Body of pancreas (tissue), 4 donors: ENCODE results near the gene NLRP6. TPM values are rescaled to one million over a fixed set of nuclear protein-coding genes. Genes with fewer than 3 reads are reported as not detected.
"Not testable (repeated sequence)": the region's sequence is repeated elsewhere in the genome, so short reads cannot be mapped to it uniquely, and the experiment has no call there.

ENCODE experiments used
- ATAC-seq: fragments of 150-250 bp; one replicate; pipeline ENCODE4 v1.9.1; 2016
- DNase-seq, 4 donors: peaks; one replicate each; pipeline ENCODE4 v3.0.0-alpha.2; 2019
- H3K27ac ChIP-seq, 4 donors: fragments of 200-600 bp; sonication (generic); 1 replicate in 3 of 4; 2 replicates in 1 of 4; pipeline versions ENCODE4 v1.5.1 to v1.6.1; 2016 to 2019; ENCODE audit warnings: mild to moderate bottlenecking in 1 of 4, mixed read lengths in 1 of 4, moderate library complexity in 1 of 4
- H3K27me3 ChIP-seq, 2 donors: fragments of 200-600 bp; sonication (generic); one replicate each; pipeline ENCODE4 v1.6.0; 2016; ENCODE audit warnings: mild to moderate bottlenecking in 1 of 2
- H3K36me3 ChIP-seq, 2 donors: fragments of 200-600 bp; sonication (generic); replicated peaks in 1 of 2; 2 replicates each; pipeline ENCODE4 v1.5.1; 2016; ENCODE audit warnings: low read depth in 2 of 2; ENCODE audit not compliant: insufficient read depth in 1 of 2
- H3K4me1 ChIP-seq: fragments of 200-600 bp; sonication (generic); one replicate; pipeline ENCODE4 v1.6.0; 2016
- H3K4me3 ChIP-seq, 2 donors: fragments of 200-600 bp; sonication (generic); 1 replicate in 1 of 2; 2 replicates in 1 of 2; pipeline ENCODE4 v1.5.1; 2016 to 2019
- H3K9me3 ChIP-seq, 3 donors: fragments of 200-600 bp; sonication (generic); 1 replicate in 2 of 3; 2 replicates in 1 of 3; pipeline ENCODE4 v1.5.1; 2016
- POLR2A ChIP-seq, 3 donors: fragments of 450-650 bp; IDR thresholded peaks; one replicate each; pipeline ENCODE4 v1.6.1; 2016; ENCODE audit warnings: antibody characterized with exemption in 3 of 3, mild to moderate bottlenecking in 2 of 3
- WGBS, 2 donors: methylation state at CpG; one replicate each; pipeline ENCODE4 v1.1.5; 2017; 5-methylcytosine and 5-hydroxymethylcytosine counted together
- intact Hi-C: fragments of 100-400 bp; cut with DNase I; formaldehyde crosslinking; loops from one replicate; pipeline ENCODE4 v1.15.1; 2023
- total RNA-seq, 2 donors: library from RNA; depleted of rRNA; stranded (reverse); fragments of >200 nt; gene quantifications; one replicate each; pipeline ENCODE4 v1.1.0, GENCODE V29; 2016
- TF ChIP-seq, protein P1 (sequence below), 7 experiments: fragments of 450-650 bp in 4 of 7; fragments of 200-600 bp in 3 of 7; sonication (generic) in 3 of 7; IDR thresholded peaks; one replicate each; pipeline ENCODE4 v1.5.1; 2016 to 2019; ENCODE audit warnings: antibody characterized with exemption in 7 of 7

NLRP6 gene
- total RNA-seq, 2 donors from 2014 or later = 1.0 TPM; not detected in 1

DNA sequence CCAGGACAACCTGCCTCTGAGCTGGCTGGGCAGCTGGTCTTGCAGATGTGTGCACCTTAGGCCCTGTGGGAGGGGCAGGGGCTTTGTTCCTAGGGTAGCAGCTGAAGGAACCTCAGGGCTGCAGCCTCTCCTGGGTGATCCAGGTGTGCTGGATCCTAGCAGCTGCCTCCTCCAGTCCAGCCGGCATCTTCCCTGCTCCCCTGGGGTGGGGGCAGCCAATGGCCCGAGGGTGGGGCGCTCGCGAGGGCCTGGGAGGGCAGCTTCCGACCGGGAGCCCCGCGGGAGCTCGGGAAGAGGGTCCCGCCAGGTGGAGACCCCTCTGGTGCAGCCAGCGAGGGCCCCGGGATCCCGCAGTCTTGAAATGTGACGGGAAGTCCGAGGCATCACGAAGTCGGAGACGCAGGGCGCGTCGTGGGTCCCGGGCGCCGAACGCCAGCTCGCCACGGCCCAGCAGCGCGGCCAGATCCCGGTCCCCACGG, 37.3 kb downstream of the NLRP6 start:
- no peaks in the 10 kb centered on the region for H3K36me3 ChIP-seq
- peaks cover 0 to 18% of the 10 kb centered on the region in 2 donors for H3K27me3 ChIP-seq
- peaks cover 18% of the 10 kb centered on the region for H3K4me1 ChIP-seq
- intact Hi-C loops = no loop called here
- no peak for ATAC-seq
- TF ChIP-seq, protein P1, sequence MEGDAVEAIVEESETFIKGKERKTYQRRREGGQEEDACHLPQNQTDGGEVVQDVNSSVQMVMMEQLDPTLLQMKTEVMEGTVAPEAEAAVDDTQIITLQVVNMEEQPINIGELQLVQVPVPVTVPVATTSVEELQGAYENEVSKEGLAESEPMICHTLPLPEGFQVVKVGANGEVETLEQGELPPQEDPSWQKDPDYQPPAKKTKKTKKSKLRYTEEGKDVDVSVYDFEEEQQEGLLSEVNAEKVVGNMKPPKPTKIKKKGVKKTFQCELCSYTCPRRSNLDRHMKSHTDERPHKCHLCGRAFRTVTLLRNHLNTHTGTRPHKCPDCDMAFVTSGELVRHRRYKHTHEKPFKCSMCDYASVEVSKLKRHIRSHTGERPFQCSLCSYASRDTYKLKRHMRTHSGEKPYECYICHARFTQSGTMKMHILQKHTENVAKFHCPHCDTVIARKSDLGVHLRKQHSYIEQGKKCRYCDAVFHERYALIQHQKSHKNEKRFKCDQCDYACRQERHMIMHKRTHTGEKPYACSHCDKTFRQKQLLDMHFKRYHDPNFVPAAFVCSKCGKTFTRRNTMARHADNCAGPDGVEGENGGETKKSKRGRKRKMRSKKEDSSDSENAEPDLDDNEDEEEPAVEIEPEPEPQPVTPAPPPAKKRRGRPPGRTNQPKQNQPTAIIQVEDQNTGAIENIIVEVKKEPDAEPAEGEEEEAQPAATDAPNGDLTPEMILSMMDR (IDR thresholded peaks at IDR 0.05) = no peak
- no peak for TF ChIP-seq POLR2A (IDR thresholded peaks at IDR 0.05)
- no peaks in the 10 kb centered on the region for H3K9me3 ChIP-seq
- no peak for DNase-seq
- no peak overlapping the region for H3K4me3 ChIP-seq
- H3K27ac ChIP-seq = peak overlapping the region in 2 of 4 donors; percentile 20 to 28
- 27 to 53% methylated on average over 3 to 32 of the region's 32 CpGs for WGBS, 2 donors

DNA sequence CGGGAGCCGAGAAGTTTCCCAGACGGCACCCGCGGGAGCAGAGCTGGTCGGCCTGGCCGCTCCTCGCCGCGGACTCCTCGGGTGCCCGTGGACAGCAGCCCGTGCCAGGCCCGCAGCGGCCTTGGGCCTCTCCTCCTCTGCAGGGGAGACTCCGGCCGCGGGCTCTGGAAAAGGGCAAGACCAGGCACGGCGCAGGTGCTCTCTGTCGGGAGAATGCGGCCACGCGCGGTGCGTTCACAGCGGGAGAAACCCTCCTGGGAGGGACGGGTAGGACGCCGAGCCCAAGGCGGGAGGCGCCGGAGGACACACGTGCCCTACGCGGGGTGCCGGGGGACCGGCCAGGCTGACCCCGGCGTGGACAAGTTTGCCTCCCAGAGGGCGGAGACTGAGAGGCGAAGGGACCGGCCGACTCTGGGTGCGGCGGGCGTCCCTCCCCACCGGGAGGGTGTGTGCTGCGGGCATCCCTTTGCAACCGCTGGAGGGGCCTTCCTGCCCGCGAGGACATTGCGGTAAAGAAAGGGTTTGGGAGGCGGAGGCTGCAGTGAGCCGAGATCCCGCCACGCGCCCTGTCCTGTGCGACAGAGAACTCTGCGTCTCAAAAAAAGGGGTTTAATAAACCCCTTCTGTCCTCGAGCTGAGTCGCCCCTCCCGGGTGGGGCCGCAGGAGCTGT, 38.0 kb downstream of the NLRP6 start:
- Histone ChIP-seq H3K4me3 (no peak overlapping the region), H3K27me3 (peaks cover 0 to 18% of the 10 kb centered on the region in 2 donors), H3K36me3 (no peaks in the 10 kb centered on the region), H3K9me3 (no peaks in the 10 kb centered on the region), H3K27ac (peak overlapping the region in 2 of 4 donors; percentile 25 to 28), H3K4me1 (peaks cover 23% of the 10 kb centered on the region)
- 20 to 37% methylated on average over 13 to 60 of the region's 64 CpGs for WGBS, 2 donors
- no peak for DNase-seq
- intact Hi-C loops = no loop called here
- no peak for ATAC-seq
- TF ChIP-seq, protein P1 (IDR thresholded peaks at IDR 0.05) = no peak
- no peak for TF ChIP-seq POLR2A (IDR thresholded peaks at IDR 0.05)

DNA sequence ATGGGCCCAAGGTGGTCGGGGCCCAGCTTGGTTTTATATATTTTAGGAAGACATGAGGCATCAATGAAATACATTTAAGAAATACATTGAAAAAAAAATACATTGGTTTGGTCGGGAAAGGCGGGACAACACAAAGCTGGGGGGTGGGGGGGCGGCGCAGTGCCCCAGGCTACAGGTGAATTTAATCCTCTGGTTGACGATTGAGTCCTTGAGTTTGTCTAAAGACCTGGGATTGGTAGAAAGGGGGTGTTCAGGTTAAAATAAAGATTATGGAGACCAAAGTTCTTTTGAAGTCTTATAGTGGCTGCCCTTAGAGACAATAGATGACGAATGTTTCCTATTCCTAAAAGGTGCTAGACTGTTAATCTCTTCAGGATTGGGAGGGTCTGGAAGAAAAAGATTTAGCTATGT, 38.7 kb downstream of the NLRP6 start:
- WGBS, 2 donors = 62 to 63% methylated on average over 7 of the region's 7 CpGs
- Histone ChIP-seq H3K4me1 (peaks cover 23% of the 10 kb centered on the region), H3K36me3 (no peaks in the 10 kb centered on the region), H3K27ac (no peak overlapping the region), H3K27me3 (peaks cover 0 to 18% of the 10 kb centered on the region in 2 donors), H3K4me3 (no peak overlapping the region), H3K9me3 (no peaks in the 10 kb centered on the region)
- intact Hi-C loops = no loop called here
- no peak for TF ChIP-seq POLR2A (IDR thresholded peaks at IDR 0.05)
- TF ChIP-seq, protein P1 (IDR thresholded peaks at IDR 0.05) = no peak
- DNase-seq = no peak
- ATAC-seq = no peak

DNA sequence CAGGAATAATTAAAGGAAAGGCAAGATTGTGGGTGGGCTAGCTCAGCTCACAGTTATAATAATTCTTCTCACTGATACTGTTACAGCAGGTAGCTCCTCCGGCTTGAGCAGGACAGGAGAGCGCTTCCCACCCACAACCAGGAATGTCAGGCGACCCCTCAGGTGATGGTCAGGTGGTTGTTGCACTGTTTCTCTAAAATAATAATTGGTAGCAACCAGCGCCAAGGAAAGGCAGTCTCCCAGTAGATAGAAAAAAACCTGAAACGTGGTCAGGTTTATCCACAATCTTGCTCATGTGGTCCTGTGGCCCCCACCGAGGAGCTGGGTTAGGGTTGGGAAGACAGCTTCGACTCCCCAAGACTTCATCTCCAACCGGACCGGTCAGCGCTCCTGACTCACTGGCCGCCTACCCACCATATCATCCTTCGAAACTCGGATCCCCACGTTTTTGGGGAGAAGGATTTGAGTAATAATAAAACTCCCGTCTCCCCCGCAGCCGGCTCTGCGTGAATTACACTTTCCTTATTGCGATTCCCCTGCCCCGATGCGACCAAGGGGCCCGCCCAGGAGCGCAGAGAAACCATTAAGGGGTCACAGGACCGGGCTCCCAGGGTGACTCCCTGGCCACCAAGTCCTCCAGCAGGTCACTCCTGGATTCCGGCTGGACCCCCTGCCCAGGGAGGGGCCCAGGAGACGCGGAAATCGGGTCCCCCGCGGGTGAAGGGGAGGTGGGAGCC, 39.6 kb downstream of the NLRP6 start:
- ATAC-seq, intact Hi-C loops, H3K27ac ChIP-seq, H3K4me3 ChIP-seq, H3K36me3 ChIP-seq, H3K9me3 ChIP-seq, DNase-seq: not testable (repeated sequence)
- peaks cover 23% of the 10 kb centered on the region for H3K4me1 ChIP-seq
- H3K27me3 ChIP-seq = peaks cover 0 to 18% of the 10 kb centered on the region in 2 donors
- WGBS, 2 donors = 27 to 46% methylated on average over 6 to 21 of the region's 30 CpGs
- peak in 1 of 3 donors; percentile 20 for TF ChIP-seq POLR2A (IDR thresholded peaks at IDR 0.05)

DNA sequence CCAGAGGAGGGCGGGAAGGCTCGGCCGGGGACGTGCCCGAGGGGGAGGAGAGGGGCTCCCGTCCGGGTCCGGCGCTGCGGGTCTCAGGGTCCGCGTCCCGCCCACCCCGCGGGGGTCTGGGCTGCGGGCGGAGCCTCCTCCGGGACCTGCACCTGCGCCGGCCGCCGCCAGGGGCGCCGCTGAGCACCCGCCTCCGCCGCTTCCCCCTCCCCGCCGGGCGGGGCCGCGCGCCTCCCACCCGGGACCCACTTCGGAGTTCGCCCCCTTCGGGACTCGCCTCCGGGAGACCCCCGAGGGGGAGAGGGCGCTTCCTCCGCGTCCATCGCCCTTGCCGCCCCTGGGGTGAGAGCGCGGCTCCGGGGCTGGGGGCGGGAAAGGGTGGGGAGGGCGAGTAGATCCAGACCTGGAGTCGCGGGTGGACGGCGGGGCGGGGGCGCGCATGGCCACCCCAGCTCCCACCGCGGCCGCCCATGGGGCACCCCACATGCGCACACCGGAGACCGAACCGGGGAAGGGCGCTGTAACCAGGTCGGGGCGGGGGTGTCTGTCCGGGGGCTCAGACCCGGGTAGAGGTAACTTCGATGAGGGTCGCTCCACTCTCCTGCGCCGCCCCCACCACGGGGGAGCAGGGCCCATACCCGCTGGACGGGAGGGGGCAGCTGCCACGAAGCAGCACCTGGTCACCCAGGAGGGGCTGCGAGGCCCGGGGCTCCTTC, 40.4 kb downstream of the NLRP6 start:
- peak overlapping the region in 1 of 2 donors; percentile 21 for H3K4me3 ChIP-seq
- intact Hi-C loops, H3K9me3 ChIP-seq, H3K36me3 ChIP-seq, DNase-seq: not testable (repeated sequence)
- peak overlapping the region; percentile 83 to 99 (median 92) for H3K27ac ChIP-seq
- peaks cover 23% of the 10 kb centered on the region for H3K4me1 ChIP-seq
- ATAC-seq = peak; percentile 62
- WGBS, 2 donors = 3% methylated on average over 11 of the region's 79 CpGs; no CpG with 5 or more reads in 1 of the 2 donors
- peaks cover 0 to 18% of the 10 kb centered on the region in 2 donors for H3K27me3 ChIP-seq
